Progenitor cell of endocrine pancreas (in vitro differentiated cells): ENCODE data around the gene MYBPC1. TPM values are rescaled to one million over a fixed set of nuclear protein-coding genes. Genes with fewer than 3 reads are reported as not detected.

ENCODE experiments used
- DNase-seq: peaks from one replicate; pipeline ENCODE4 v3.0.0; 2021; ENCODE audit warnings: low spot score; ENCODE audit not compliant: unreplicated experiment
- H3K27ac Mint-ChIP-seq: 2 replicates; pipeline ENCODE4 v1.8.0; 2021; ENCODE audit warnings: mild to moderate bottlenecking, moderate library complexity, mixed read lengths
- H3K27me3 Mint-ChIP-seq: 2 replicates; pipeline ENCODE4 v1.8.0; 2021; ENCODE audit warnings: mixed read lengths
- H3K36me3 Mint-ChIP-seq: 2 replicates; pipeline ENCODE4 v1.8.0; 2022; ENCODE audit warnings: mixed read lengths; ENCODE audit not compliant: insufficient read depth
- H3K4me1 Mint-ChIP-seq: 2 replicates; pipeline ENCODE4 v1.8.0; 2021; ENCODE audit warnings: low read depth, mixed read lengths
- H3K4me3 Mint-ChIP-seq: 2 replicates; pipeline ENCODE4 v1.8.0; 2021; ENCODE audit warnings: low read depth, mild to moderate bottlenecking, moderate library complexity, mixed read lengths
- H3K9me3 Mint-ChIP-seq: 2 replicates; pipeline ENCODE4 v1.8.0; 2021; ENCODE audit warnings: low read depth, mixed read lengths
- total RNA-seq: library from RNA; stranded (reverse); gene quantifications from 2 replicates; pipeline ENCODE4 v1.2.1, GENCODE V29; 2021
- TF ChIP-seq, protein P1 (sequence below): fragments of 200-600 bp; sonication (generic); IDR thresholded peaks from one replicate; pipeline ENCODE4 v1.5.0; 2021; ENCODE audit warnings: antibody characterized with exemption, mild to moderate bottlenecking; ENCODE audit not compliant: unreplicated experiment

MYBPC1 gene
- total RNA-seq, 1 donor from 2014 or later = not detected

DNA sequence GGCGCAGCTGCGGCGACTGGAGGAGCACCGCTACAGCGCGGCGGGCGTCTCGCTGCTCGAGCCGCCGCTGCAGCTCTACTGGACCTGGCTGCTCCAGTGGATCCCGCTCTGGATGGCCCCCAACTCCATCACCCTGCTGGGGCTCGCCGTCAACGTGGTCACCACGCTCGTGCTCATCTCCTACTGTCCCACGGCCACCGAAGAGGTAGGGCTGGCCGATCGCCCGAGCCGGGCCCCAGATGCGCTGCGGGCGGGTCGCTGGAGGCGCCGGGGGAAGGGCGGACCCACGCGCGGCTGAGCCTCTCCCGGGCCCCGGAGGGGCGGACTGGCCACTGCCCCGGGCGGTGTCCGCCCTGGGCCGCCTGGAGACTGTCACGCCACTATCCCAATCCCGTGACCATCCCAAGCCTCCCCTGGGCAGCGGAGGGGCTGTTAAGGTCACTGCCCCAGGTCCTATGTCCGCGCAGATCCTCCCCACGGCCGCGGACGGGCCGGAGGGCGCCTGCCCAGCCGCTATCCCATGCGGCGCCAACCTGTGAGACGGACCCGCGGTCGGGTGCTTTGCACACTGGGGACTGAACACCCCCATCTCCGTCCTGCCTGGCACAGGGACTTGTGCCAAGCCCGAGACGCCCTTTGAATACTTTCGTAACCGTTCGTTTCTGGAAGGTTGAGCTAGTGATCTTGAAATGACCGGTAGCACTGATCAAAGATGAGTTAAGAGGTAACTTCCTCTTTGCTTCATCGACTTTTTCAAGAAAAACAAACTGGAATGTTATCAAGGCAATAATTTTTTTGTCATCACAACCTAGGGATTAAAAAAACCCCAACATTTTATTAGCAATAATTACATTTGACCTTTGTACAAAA, 103.4 kb downstream of the MYBPC1 start:
- Mint-ChIP-seq H3K9me3 (no peaks in the 10 kb centered on the region), H3K27ac (peak overlapping the region; percentile 81), H3K27me3 (peaks cover 12% of the 10 kb centered on the region), H3K4me3 (peak overlapping the region; percentile 87), H3K36me3 (no peaks in the 10 kb centered on the region), H3K4me1 (peaks cover 14% of the 10 kb centered on the region)
- TF ChIP-seq, protein P1, sequence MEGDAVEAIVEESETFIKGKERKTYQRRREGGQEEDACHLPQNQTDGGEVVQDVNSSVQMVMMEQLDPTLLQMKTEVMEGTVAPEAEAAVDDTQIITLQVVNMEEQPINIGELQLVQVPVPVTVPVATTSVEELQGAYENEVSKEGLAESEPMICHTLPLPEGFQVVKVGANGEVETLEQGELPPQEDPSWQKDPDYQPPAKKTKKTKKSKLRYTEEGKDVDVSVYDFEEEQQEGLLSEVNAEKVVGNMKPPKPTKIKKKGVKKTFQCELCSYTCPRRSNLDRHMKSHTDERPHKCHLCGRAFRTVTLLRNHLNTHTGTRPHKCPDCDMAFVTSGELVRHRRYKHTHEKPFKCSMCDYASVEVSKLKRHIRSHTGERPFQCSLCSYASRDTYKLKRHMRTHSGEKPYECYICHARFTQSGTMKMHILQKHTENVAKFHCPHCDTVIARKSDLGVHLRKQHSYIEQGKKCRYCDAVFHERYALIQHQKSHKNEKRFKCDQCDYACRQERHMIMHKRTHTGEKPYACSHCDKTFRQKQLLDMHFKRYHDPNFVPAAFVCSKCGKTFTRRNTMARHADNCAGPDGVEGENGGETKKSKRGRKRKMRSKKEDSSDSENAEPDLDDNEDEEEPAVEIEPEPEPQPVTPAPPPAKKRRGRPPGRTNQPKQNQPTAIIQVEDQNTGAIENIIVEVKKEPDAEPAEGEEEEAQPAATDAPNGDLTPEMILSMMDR = no peak
- no peak for DNase-seq

DNA sequence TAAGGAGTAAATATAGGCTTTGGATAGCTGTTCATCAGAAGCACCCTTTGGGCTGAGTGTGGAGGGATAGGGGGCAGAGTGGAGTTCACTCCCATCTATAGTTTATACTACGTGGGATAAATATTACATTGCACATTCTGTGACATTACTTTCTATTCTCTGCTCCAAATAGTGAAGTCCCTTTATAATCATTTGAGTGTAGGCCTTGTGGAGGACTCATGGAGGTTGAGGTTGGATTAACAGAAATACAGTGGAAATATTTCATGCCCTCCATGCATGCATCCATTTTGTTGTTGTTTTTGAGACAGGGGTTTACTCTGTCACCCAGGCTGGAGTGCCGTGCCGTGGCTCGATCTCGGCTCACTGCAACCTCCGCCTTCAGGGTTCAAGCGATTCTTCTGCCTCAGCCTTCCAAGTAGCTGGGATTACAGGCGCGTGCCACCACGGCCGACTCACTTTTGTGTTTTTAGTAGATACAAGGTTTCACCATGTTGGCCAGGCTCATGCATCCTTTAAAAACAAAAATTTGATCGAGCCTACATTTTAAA, 104.1 kb downstream of the MYBPC1 start:
- Mint-ChIP-seq H3K4me3 (peak overlapping the region; percentile 87), H3K27ac (peak overlapping the region; percentile 81), H3K9me3 (no peaks in the 10 kb centered on the region), H3K36me3 (no peaks in the 10 kb centered on the region), H3K27me3 (peaks cover 12% of the 10 kb centered on the region), H3K4me1 (peaks cover 14% of the 10 kb centered on the region)
- DNase-seq = no peak
- TF ChIP-seq, protein P1 = peak; percentile 10

DNA sequence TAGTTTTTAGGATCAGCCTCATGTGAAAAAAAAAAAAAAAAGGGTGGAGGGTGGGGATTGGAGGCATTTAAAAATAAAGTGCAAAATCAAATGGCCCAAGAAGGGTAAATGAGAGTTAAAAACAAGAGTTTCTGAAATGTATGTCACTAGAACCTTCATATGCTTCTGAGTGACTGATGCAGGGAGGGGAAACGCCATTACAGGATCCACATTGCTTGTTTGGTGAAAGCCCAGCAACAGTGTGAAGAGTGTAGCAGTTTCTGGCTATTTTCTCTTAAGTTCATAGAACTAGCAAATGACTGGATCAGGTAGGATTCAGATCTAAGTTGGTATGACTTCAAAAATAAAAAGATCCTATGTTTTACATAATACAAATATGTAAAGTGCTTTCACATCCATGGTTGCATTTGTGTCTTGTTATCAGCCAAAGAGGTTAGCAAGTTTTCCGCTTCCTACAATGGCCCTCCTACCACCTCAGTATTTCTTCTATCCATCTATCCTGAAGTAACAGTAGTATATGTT, 105.6 kb downstream of the MYBPC1 start:
- Mint-ChIP-seq H3K36me3 (no peaks in the 10 kb centered on the region), H3K4me1 (peaks cover 14% of the 10 kb centered on the region), H3K4me3 (peak overlapping the region; percentile 33), H3K27ac (no peak overlapping the region), H3K27me3 (peaks cover 8% of the 10 kb centered on the region), H3K9me3 (no peaks in the 10 kb centered on the region)
- TF ChIP-seq, protein P1 = no peak
- DNase-seq = no peak

DNA sequence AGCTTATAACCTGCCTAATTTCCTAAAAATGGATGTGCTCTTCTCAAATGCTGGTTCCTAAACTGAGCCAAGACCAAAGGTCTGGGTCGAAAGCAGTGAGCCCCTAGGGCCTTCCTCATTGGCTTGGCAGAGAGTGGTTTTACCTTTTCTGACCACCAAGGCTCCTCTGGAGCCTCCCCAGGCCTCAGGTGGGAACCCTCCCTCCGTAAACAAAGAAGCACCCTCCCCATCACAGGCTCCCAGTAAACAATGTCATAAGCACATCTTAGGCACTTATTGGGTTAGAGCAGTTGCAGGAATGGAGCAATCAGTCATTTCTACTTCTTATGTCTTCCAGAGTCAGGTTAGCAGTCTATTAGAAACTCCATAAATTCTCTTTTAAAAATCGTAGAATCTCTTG, 108.7 kb downstream of the MYBPC1 start:
- TF ChIP-seq, protein P1 = no peak
- no peak for DNase-seq
- no peaks in the 10 kb centered on the region for H3K27me3 Mint-ChIP-seq
- H3K9me3 Mint-ChIP-seq = no peaks in the 10 kb centered on the region
- no peak overlapping the region for H3K4me3 Mint-ChIP-seq
- no peak overlapping the region for H3K27ac Mint-ChIP-seq
- no peaks in the 10 kb centered on the region for H3K36me3 Mint-ChIP-seq
- peaks cover 11% of the 10 kb centered on the region for H3K4me1 Mint-ChIP-seq

DNA sequence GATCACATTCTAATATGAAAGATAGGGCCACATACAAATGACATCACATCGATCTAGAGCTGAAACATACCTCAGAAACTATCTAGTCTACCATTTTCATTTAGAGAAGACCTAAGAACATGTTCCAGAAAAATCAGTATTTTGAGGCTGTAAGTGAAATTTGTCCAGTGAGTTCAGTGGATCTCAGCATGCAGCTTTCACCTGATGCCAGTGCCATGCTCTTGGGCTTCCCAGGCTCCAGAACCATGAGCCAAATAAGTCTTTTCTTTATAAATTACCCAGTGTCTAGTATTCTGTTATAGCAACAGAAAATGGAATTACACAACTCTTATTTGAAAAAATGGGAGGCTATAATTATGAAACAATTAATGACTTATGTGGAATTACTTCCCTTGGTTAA, 111.6 kb downstream of the MYBPC1 start:
- DNase-seq = no peak
- Mint-ChIP-seq H3K27me3 (no peaks in the 10 kb centered on the region), H3K9me3 (no peaks in the 10 kb centered on the region), H3K27ac (no peak overlapping the region), H3K4me1 (peaks cover 10% of the 10 kb centered on the region), H3K4me3 (no peak overlapping the region), H3K36me3 (no peaks in the 10 kb centered on the region)
- TF ChIP-seq, protein P1 = no peak
